DOHH2 (cell line): Measurements from ENCODE around the gene ICAM5.
"Not testable (repeated sequence)": the region's sequence is repeated elsewhere in the genome, so short reads cannot be mapped to it uniquely, and the experiment has no call there.

ENCODE experiments used
- H3F3A ChIP-seq: fragments of 200-600 bp; sonication (generic), shearing (Covaris generic); 2 replicates; pipeline ENCODE4 v1.6.0; 2016; ENCODE audit warnings: antibody characterized with exemption, mild to moderate bottlenecking; ENCODE audit not compliant: control insufficient read depth, insufficient read depth
- H3K27ac ChIP-seq: fragments of 200-600 bp; sonication (generic); 2 replicates; pipeline ENCODE4 v1.5.1; 2014; ENCODE audit warnings: low read depth, mild to moderate bottlenecking, low read length, moderate library complexity
- H3K27me3 ChIP-seq: fragments of 200-600 bp; sonication (generic); 2 replicates; pipeline ENCODE4 v1.6.1; 2014; ENCODE audit warnings: mild to moderate bottlenecking, low read length, mixed read lengths; ENCODE audit not compliant: control insufficient read depth
- H3K36me3 ChIP-seq: fragments of 200-600 bp; sonication (generic); 2 replicates; pipeline ENCODE4 v1.6.1; 2014; ENCODE audit warnings: mild to moderate bottlenecking, low read length, moderate library complexity, mixed read lengths; ENCODE audit not compliant: control insufficient read depth
- H3K4me1 ChIP-seq: fragments of 200-600 bp; sonication (generic); 2 replicates; pipeline ENCODE4 v1.6.1; 2014; ENCODE audit warnings: mild to moderate bottlenecking, low read length, mixed read lengths; ENCODE audit not compliant: control insufficient read depth
- H3K4me2 ChIP-seq: fragments of 200-600 bp; sonication (generic); 2 replicates; pipeline ENCODE4 v1.6.0; 2014; ENCODE audit warnings: mild to moderate bottlenecking, low read length, moderate library complexity
- H3K4me3 ChIP-seq: fragments of 200-600 bp; sonication (generic); 2 replicates; pipeline ENCODE4 v1.5.1; 2014; ENCODE audit warnings: mild to moderate bottlenecking, low read length, mixed read lengths
- H3K79me2 ChIP-seq: fragments of 200-600 bp; sonication (generic); 2 replicates; pipeline ENCODE4 v1.6.1; 2014; ENCODE audit warnings: mild to moderate bottlenecking, low read length, mixed read lengths; ENCODE audit not compliant: control insufficient read depth
- H3K9me2 ChIP-seq: fragments of 200-600 bp; sonication (generic); replicated peaks from 2 replicates; pipeline ENCODE4 v1.6.1; 2014; ENCODE audit warnings: mild to moderate bottlenecking, low read length, mixed read lengths; ENCODE audit not compliant: control insufficient read depth
- H3K9me3 ChIP-seq: fragments of 200-600 bp; sonication (generic); 2 replicates; pipeline ENCODE4 v1.6.1; 2014; ENCODE audit warnings: antibody characterized with exemption, low read length, mixed read lengths; ENCODE audit not compliant: control insufficient read depth, insufficient read depth
- H4K20me1 ChIP-seq: fragments of 200-600 bp; sonication (generic); 2 replicates; pipeline ENCODE4 v1.6.0; 2014; ENCODE audit warnings: low read depth, mild to moderate bottlenecking, antibody characterized with exemption, low read length, moderate library complexity; ENCODE audit not compliant: control insufficient read depth, insufficient read depth
- EZH2phosphoT487 ChIP-seq: fragments of 200-600 bp; sonication (generic); IDR thresholded peaks from 2 replicates; pipeline ENCODE4 v1.6.1; 2017; ENCODE audit warnings: borderline replicate concordance, mild to moderate bottlenecking, antibody characterized with exemption, low read length, moderate library complexity, mixed read lengths
- TF ChIP-seq, protein P1 (sequence below): fragments of 200-600 bp; sonication (generic); IDR thresholded peaks from one replicate; pipeline ENCODE4 v1.5.1; 2014; ENCODE audit warnings: antibody characterized with exemption, mild to moderate bottlenecking, low read depth, low read length; ENCODE audit not compliant: poor library complexity, severe bottlenecking

ICAM5 gene

DNA sequence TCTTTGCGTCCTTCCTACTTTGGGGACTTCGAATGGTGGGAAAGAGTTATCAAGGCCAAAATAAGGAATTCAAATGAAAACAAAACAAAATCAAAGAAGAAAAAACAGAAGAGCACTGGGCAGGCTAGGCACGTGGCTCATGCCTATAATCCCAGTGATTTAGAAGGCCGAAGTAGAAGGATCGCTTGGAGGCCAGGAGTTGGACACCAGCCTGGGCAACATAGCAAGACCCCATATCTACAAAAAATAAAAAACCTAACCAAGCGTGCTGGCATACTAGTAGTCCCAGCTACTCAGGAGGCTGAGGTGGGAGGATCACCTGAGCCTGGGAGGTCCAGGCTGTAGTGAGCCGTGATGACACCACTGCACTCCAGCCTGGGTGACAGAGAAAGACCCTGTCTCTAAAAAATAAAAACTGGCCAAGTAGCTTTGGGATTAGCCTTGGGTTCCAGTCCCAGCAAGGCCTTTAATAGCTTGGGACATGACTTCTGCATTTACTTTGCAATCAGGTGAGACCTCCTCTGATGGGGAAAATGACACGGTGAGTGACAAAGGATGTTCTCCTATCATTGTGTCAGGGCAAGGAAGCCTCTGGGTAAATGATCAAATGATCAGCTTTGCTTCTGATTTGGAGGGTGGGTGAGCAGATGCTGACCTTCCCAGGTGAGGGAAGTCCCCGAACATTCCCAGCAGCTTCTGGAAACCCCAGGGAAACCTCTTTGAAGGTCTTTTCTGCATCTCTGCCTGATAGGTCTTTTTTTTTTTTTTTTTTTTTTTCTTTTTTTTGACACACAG, 11.8 kb upstream of the ICAM5 start:
- TF ChIP-seq, protein P1, sequence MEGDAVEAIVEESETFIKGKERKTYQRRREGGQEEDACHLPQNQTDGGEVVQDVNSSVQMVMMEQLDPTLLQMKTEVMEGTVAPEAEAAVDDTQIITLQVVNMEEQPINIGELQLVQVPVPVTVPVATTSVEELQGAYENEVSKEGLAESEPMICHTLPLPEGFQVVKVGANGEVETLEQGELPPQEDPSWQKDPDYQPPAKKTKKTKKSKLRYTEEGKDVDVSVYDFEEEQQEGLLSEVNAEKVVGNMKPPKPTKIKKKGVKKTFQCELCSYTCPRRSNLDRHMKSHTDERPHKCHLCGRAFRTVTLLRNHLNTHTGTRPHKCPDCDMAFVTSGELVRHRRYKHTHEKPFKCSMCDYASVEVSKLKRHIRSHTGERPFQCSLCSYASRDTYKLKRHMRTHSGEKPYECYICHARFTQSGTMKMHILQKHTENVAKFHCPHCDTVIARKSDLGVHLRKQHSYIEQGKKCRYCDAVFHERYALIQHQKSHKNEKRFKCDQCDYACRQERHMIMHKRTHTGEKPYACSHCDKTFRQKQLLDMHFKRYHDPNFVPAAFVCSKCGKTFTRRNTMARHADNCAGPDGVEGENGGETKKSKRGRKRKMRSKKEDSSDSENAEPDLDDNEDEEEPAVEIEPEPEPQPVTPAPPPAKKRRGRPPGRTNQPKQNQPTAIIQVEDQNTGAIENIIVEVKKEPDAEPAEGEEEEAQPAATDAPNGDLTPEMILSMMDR: no peak
- no peak for TF ChIP-seq EZH2phosphoT487
- no peak overlapping the region for H3K27ac ChIP-seq
- no peak overlapping the region for H3K4me2 ChIP-seq
- no peaks in the 10 kb centered on the region for H3K27me3 ChIP-seq
- no peak overlapping the region for H3K4me3 ChIP-seq
- no peaks in the 10 kb centered on the region for H3K9me2 ChIP-seq
- H3K9me3 ChIP-seq: no peaks in the 10 kb centered on the region
- H3K79me2 ChIP-seq: peaks cover 29% of the 10 kb centered on the region
- no peaks in the 10 kb centered on the region; the same call in 1 of the 2 replicates for H4K20me1 ChIP-seq
- no peaks in the 10 kb centered on the region for H3F3A ChIP-seq
- peaks cover 58% of the 10 kb centered on the region for H3K36me3 ChIP-seq
- peaks cover 8% of the 10 kb centered on the region for H3K4me1 ChIP-seq

DNA sequence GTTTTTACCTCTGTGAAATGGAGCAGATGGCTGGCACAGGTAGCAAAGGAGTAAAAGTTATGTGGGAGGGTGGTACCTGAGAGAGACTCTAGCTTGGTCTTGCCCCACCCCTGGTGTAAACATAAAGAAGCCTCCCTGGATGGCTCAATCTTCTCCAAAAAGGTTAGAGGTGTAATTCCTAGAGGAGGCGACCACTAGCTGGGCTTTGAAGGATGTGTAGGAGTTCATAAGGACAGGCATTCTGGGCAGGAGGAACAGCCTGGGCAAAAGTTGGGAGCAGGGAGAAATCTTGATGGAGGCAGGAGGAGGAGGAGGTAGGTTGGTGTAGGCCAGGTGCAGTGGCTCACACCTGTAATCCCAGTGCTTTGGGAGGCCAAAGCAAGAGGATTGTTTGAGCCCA, 10.8 kb upstream of the ICAM5 start:
- Histone ChIP-seq H4K20me1 (no peaks in the 10 kb centered on the region), H3K79me2 (peaks cover 23% of the 10 kb centered on the region), H3K4me3 (no peak overlapping the region), H3K4me1 (0 out of 2 replicates have a peak, but pooled peaks cover 4% of the 10 kb centered on the region), H3K9me2 (no peaks in the 10 kb centered on the region), H3K27me3 (no peaks in the 10 kb centered on the region), H3F3A (no peaks in the 10 kb centered on the region), H3K4me2 (no peak overlapping the region), H3K36me3 (peaks cover 66% of the 10 kb centered on the region), H3K27ac (no peak overlapping the region), H3K9me3 (no peaks in the 10 kb centered on the region)
- TF ChIP-seq, protein P1: no peak
- no peak for TF ChIP-seq EZH2phosphoT487

DNA sequence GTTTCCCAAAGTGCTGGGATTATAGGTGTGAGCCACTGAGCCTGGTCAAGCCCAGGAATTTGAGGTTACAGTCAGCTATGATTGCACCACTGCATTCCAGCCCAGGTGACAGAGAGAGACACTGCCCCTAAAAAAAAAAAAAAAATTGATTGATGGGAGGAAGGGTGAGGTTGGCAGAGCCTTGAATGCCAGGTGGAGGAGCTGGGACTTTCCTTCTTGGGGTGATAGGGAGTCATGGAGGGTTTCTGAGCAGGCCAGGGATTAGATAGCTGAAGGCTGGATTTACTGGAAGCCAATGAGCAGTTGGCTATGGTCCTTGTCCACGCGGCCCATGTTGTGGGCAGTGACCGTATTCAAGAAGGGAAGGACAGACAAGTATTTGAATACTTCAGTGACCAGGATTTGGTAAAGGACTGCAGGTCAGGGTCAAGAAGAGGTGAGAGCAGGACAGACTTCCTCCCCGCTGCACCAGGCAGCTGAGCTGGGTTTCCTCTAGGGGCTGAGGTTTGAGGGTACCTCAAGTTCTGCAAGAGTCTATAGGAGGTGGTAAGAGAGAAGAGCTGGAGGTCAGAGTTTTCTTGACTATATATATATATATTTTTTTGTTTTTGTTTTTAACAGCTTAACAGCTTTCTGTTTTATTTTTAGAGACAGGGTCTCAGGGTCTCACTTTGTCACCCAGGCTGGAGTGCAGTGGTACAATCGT, 9.9 kb upstream of the ICAM5 start:
- Histone ChIP-seq H3K4me1 (peaks cover 7% of the 10 kb centered on the region), H3K36me3 (peaks cover 67% of the 10 kb centered on the region), H4K20me1 (no peaks in the 10 kb centered on the region), H3K4me3 (no peak overlapping the region), H3K4me2 (no peak overlapping the region), H3F3A (no peaks in the 10 kb centered on the region), H3K79me2 (peaks cover 19% of the 10 kb centered on the region), H3K27ac (no peak overlapping the region), H3K9me3 (no peaks in the 10 kb centered on the region), H3K9me2 (no peaks in the 10 kb centered on the region), H3K27me3 (no peaks in the 10 kb centered on the region)
- TF ChIP-seq EZH2phosphoT487: no peak
- TF ChIP-seq, protein P1: no peak

DNA sequence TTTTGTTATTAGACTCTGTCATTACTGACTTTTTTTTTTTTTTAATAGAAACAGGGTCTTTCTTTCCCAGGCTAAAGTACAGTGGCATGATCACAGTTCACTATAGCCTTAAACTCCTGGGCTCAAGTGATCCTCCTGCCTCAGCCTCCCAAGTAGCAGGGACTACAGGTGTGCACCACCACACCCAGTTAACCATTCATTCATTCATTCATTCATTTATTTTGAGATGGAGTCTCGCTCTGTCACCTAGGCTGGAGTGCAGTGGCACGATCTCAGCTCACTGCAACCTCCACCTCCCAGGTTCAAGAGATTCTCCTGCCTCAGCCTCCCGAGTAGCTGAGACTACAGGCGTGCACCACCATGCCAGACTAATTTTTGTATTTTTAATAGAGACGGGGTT, 7.7 kb upstream of the ICAM5 start:
- Histone ChIP-seq H3F3A (peaks cover 15% of the 10 kb centered on the region), H3K4me1 (peaks cover 28% of the 10 kb centered on the region), H3K79me2 (peaks cover 14% of the 10 kb centered on the region), H3K36me3 (peaks cover 75% of the 10 kb centered on the region)
- H3K27me3 ChIP-seq, H3K9me3 ChIP-seq, H3K9me2 ChIP-seq, H3K27ac ChIP-seq, H3K4me2 ChIP-seq, H3K4me3 ChIP-seq, H4K20me1 ChIP-seq: not testable (repeated sequence)
